Fibroblast of skin of left biceps (primary cell): ENCODE data around the gene DNAJC25.
A peak's percentile ranks its signal among the peaks of the same experiment; 100 is the strongest.
"Not testable (repeated sequence)": the region's sequence is repeated elsewhere in the genome, so short reads cannot be mapped to it uniquely, and the experiment has no call there.

Source experiments
- DNase-seq, 2 experiments: peaks; one replicate each; pipeline ENCODE4 v3.0.0-alpha.2; 2013; ENCODE audit warnings: low read depth in 2 of 2

The DNAJC25 gene

DNA sequence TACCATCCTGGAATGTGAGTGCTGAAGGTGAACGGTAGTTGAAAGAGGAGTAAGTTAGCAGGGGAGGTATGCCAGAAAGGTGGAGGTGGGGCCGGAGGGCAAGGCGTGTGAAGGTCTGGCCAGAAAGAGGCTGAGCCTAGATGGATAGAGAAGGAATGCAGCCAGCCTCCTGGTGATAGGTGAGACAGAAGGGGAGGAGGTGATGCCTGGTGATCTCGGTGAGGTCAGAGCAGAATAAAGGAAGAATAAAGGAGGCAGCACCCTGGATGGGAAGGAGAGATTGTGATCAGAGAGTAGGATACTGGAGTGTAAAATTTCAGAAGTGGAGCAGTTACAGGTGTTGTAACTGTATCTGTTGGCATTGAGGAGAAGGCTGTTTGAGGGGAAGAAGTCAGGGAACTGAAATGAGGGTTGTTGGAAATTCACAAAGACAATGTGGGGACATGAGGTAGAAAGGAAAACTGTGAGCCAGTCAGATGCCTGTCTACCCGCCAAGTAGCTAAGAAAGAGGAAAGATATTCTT, 32.2 kb downstream of the DNAJC25 start:
- no peak for DNase-seq

- no peak for DNase-seq
These were observed 37.0 kb downstream of the DNAJC25 start for GRCh38 chr9:111668026-111668573.

- DNase-seq: not testable (repeated sequence)
These were observed 37.5 kb downstream of the DNAJC25 start for GRCh38 chr9:111668601-111669000.

- DNase-seq: no peak
These were observed 43.2 kb downstream of the DNAJC25 start for GRCh38 chr9:111674319-111674718.

DNA sequence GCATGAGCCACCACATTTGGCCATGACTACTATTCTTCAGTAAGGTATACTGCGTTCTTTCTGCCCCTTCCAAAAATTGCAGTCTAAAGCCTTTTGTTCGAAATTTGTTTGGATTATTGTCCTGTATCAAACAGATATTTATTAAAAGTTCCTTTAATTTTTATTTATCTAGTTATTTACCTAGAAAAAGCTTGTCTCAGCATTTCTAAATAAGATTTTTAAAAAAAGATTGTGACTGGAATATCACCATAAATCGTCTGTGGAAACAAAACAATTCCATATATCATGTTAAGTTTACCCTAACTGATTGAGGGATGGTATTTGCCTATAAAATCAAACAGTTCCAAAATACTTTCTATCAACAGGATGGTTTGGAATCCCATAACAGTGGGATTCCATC, 45.0 kb downstream of the DNAJC25 start:
- no peak for DNase-seq

GRCh38 chr9:111678293-111678692, 47.2 kb downstream of the DNAJC25 start:
- DNase-seq: no peak

- no peak for DNase-seq
These were observed 48.1 kb downstream of the DNAJC25 start for GRCh38 chr9:111679199-111679598.

- DNase-seq: no peak
These were observed 52.3 kb downstream of the DNAJC25 start for GRCh38 chr9:111683392-111683791.

GRCh38 chr9:111691672-111692329, 60.7 kb downstream of the DNAJC25 start:
- peak in 1 of 2 experiments; percentile 8 for DNase-seq

DNA sequence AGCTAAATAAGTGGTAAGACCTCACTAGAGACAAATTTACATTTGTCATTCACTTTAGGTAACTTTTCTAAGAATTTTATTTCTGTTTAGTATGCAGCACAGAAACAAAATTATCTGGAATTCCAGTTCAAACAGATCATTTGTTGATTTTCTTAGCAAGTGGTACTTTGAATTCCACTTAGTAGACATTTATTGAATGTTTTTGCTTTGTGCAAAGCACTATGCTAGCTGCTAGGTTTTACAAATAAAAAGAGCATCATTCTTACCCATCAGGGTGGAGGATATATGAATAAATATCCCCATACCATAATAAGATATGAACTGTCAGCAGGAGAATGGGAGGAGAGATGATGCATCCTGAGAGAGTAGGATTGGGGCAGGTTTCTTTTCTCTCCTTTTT, 65.7 kb downstream of the DNAJC25 start:
- no peak for DNase-seq

GRCh38 chr9:111700776-111701175, 69.6 kb downstream of the DNAJC25 start:
- DNase-seq: no peak
